Measurements from ENCODE around the gene ANGPT4. TPM values are rescaled to one million over a fixed set of nuclear protein-coding genes. Genes with fewer than 3 reads are reported as not detected.

Gene ANGPT4
- polyA plus RNA-seq, 3 donors from 2014 or later = not detected

GRCh38 chr20:889106-889505 is 27.0 kb downstream of the ANGPT4 start:
- DNase-seq = no peak
- Mint-ChIP-seq H3K4me1 (no peaks in the 10 kb centered on the region), H3K27ac (no peak overlapping the region), H3K4me3 (no peak overlapping the region), H3K9me3 (no peaks in the 10 kb centered on the region), H3K36me3 (peaks cover 0 to 3% (median 0%) of the 10 kb centered on the region in 3 donors), H3K27me3 (ENCODE audit: low read depth in 3 of 3) (peaks cover 3 to 7% (median 6%) of the 10 kb centered on the region in 3 donors)

GRCh38 chr20:888057-888456 is 28.1 kb downstream of the ANGPT4 start:
- Mint-ChIP-seq H3K36me3 (peaks cover 0 to 3% (median 0%) of the 10 kb centered on the region in 3 donors), H3K27me3 (ENCODE audit: low read depth in 3 of 3) (peaks cover 3 to 7% (median 4%) of the 10 kb centered on the region in 3 donors)

GRCh38 chr20:887137-887536 is 29.0 kb downstream of the ANGPT4 start:
- H3K9me3 Mint-ChIP-seq = no peaks in the 10 kb centered on the region
- no peak overlapping the region for H3K27ac Mint-ChIP-seq
- DNase-seq = no peak
- peaks cover 0 to 3% (median 0%) of the 10 kb centered on the region in 3 donors for H3K36me3 Mint-ChIP-seq
- H3K4me3 Mint-ChIP-seq = no peak overlapping the region
- peaks cover under 1 to 2% of the 10 kb centered on the region in 2 donors for H3K4me1 Mint-ChIP-seq
- H3K27me3 Mint-ChIP-seq (ENCODE audit: low read depth in 3 of 3) = peaks cover 3 to 4% (median 3%) of the 10 kb centered on the region in 3 donors

More at GRCh38 chr20:888057-888456, 28.1 kb downstream of the ANGPT4 start:
- no peaks in the 10 kb centered on the region for H3K9me3 Mint-ChIP-seq
- peaks cover 0 to under 1% of the 10 kb centered on the region in 2 donors for H3K4me1 Mint-ChIP-seq
- H3K27ac Mint-ChIP-seq = no peak overlapping the region
- no peak overlapping the region for H3K4me3 Mint-ChIP-seq
- DNase-seq = no peak

GRCh38 chr20:884983-885952 is 30.9 kb downstream of the ANGPT4 start:
- no peak overlapping the region for H3K4me3 Mint-ChIP-seq
- H3K9me3 Mint-ChIP-seq = no peaks in the 10 kb centered on the region
- no peak for DNase-seq
- no peak overlapping the region for H3K27ac Mint-ChIP-seq
- peaks cover 0 to 4% (median 3%) of the 10 kb centered on the region in 3 donors for H3K27me3 Mint-ChIP-seq (ENCODE audit: low read depth in 3 of 3)
- H3K36me3 Mint-ChIP-seq = peaks cover 0 to 3% (median 0%) of the 10 kb centered on the region in 3 donors
- peaks cover 14% of the 10 kb centered on the region in 2 donors for H3K4me1 Mint-ChIP-seq

- H3K9me3 Mint-ChIP-seq = no peaks in the 10 kb centered on the region
- peak overlapping the region in 1 of 5 donors; percentile 16 for H3K4me3 Mint-ChIP-seq
- peaks cover 0 to under 1% (median 0%) of the 10 kb centered on the region in 3 donors for H3K36me3 Mint-ChIP-seq
- no peak for DNase-seq
- H3K4me1 Mint-ChIP-seq = peaks cover 14% of the 10 kb centered on the region in 2 donors
- H3K27me3 Mint-ChIP-seq (ENCODE audit: low read depth in 3 of 3) = peaks cover 0 to 3% (median 3%) of the 10 kb centered on the region in 3 donors
- H3K27ac Mint-ChIP-seq = peak overlapping the region in 1 of 6 donors; percentile 17
Observed at GRCh38 chr20:881783-882144, 34.4 kb downstream of the ANGPT4 start.

- H3K27ac Mint-ChIP-seq = peak overlapping the region in 2 of 6 donors; percentile 17 to 56
- H3K27me3 Mint-ChIP-seq (ENCODE audit: low read depth in 3 of 3) = peaks cover 0 to 5% (median 2%) of the 10 kb centered on the region in 3 donors
- peak; percentile 7 to 23 (median 10) for DNase-seq
Observed at GRCh38 chr20:881051-881782, 34.9 kb downstream of the ANGPT4 start.

GRCh38 chr20:879626-880025 is 36.5 kb downstream of the ANGPT4 start:
- no peak for DNase-seq
- no peaks in the 10 kb centered on the region for H3K9me3 Mint-ChIP-seq
- H3K4me1 Mint-ChIP-seq = peaks cover 14% of the 10 kb centered on the region in 2 donors
- peaks cover 0 to 3% (median 2%) of the 10 kb centered on the region in 3 donors for H3K27me3 Mint-ChIP-seq (ENCODE audit: low read depth in 3 of 3)
- H3K36me3 Mint-ChIP-seq = peaks cover 0 to 4% (median 3%) of the 10 kb centered on the region in 3 donors
- H3K4me3 Mint-ChIP-seq = no peak overlapping the region
- no peak overlapping the region for H3K27ac Mint-ChIP-seq

More at GRCh38 chr20:881051-881782, 34.9 kb downstream of the ANGPT4 start:
- H3K9me3 Mint-ChIP-seq = no peaks in the 10 kb centered on the region
- H3K36me3 Mint-ChIP-seq = no peaks in the 10 kb centered on the region
- H3K4me3 Mint-ChIP-seq = peak overlapping the region in 1 of 5 donors; percentile 16
- H3K4me1 Mint-ChIP-seq = peaks cover 14% of the 10 kb centered on the region in 2 donors

- Mint-ChIP-seq H3K27ac (no peak overlapping the region), H3K9me3 (no peaks in the 10 kb centered on the region), H3K36me3 (peaks cover 0 to 4% (median 3%) of the 10 kb centered on the region in 3 donors), H3K27me3 (ENCODE audit: low read depth in 3 of 3) (peaks cover 0 to 3% (median 2%) of the 10 kb centered on the region in 3 donors), H3K4me1 (peaks cover 14 to 17% of the 10 kb centered on the region in 2 donors), H3K4me3 (no peak overlapping the region)
- DNase-seq = no peak
Observed at GRCh38 chr20:878511-879307, 37.4 kb downstream of the ANGPT4 start.

GRCh38 chr20:877814-878213 is 38.3 kb downstream of the ANGPT4 start:
- Mint-ChIP-seq H3K4me1 (peaks cover 20 to 26% of the 10 kb centered on the region in 2 donors), H3K4me3 (no peak overlapping the region), H3K27ac (no peak overlapping the region), H3K9me3 (no peaks in the 10 kb centered on the region), H3K27me3 (ENCODE audit: low read depth in 3 of 3) (peaks cover 0 to 6% (median 2%) of the 10 kb centered on the region in 3 donors), H3K36me3 (peaks cover 0 to 4% (median 3%) of the 10 kb centered on the region in 3 donors)
- DNase-seq = no peak

- Mint-ChIP-seq H3K36me3 (peaks cover 0 to 4% (median 3%) of the 10 kb centered on the region in 3 donors), H3K4me3 (no peak overlapping the region), H3K4me1 (peaks cover 18 to 20% of the 10 kb centered on the region in 2 donors), H3K27me3 (ENCODE audit: low read depth in 3 of 3) (peaks cover 0 to 10% (median 6%) of the 10 kb centered on the region in 3 donors), H3K9me3 (no peaks in the 10 kb centered on the region), H3K27ac (peak overlapping the region in 1 of 6 donors; percentile 45)
- DNase-seq = no peak
Observed at GRCh38 chr20:875115-875514, 41.0 kb downstream of the ANGPT4 start.

- Mint-ChIP-seq H3K27me3 (ENCODE audit: low read depth in 3 of 3) (peaks cover 0 to 16% (median 6%) of the 10 kb centered on the region in 3 donors), H3K4me3 (peak overlapping the region in 1 of 5 donors; percentile 3), H3K9me3 (no peaks in the 10 kb centered on the region), H3K36me3 (peaks cover 3 to 4% (median 3%) of the 10 kb centered on the region in 3 donors), H3K27ac (peak overlapping the region in 1 of 6 donors; percentile 2), H3K4me1 (peaks cover 18 to 20% of the 10 kb centered on the region in 2 donors)
- DNase-seq = no peak
Observed at GRCh38 chr20:873875-874607, 42.1 kb downstream of the ANGPT4 start.

- no peak overlapping the region for H3K4me3 Mint-ChIP-seq
- H3K27me3 Mint-ChIP-seq (ENCODE audit: low read depth in 3 of 3) = peaks cover 0 to 16% (median 4%) of the 10 kb centered on the region in 3 donors
- no peaks in the 10 kb centered on the region for H3K9me3 Mint-ChIP-seq
- peak; percentile 54 to 61 (median 56) for DNase-seq
- peak overlapping the region in 2 of 6 donors; percentile 49 to 61 for H3K27ac Mint-ChIP-seq
- H3K4me1 Mint-ChIP-seq = peaks cover 18 to 20% of the 10 kb centered on the region in 2 donors
- H3K36me3 Mint-ChIP-seq = peaks cover 3 to 5% (median 4%) of the 10 kb centered on the region in 3 donors
Observed at GRCh38 chr20:872855-873520, 43.1 kb downstream of the ANGPT4 start.

Data from immature natural killer cell (primary cell).